NT2/D1 (cell line): ENCODE measurements around the gene TOPBP1.
"Not testable (repeated sequence)": the region's sequence is repeated elsewhere in the genome, so short reads cannot be mapped to it uniquely, and the experiment has no call there.

Source experiments
- DNase-seq: peaks from one replicate; pipeline ENCODE4 v3.0.0-alpha.2; 2011; ENCODE audit warnings: low read depth, low spot score
- H3K27me3 ChIP-seq: 2 replicates; pipeline ENCODE4 v1.6.0; 2011; ENCODE audit warnings: mild to moderate bottlenecking; ENCODE audit not compliant: insufficient read length, insufficient read depth
- H3K36me3 ChIP-seq: 2 replicates; pipeline ENCODE4 v1.6.1; 2011; ENCODE audit warnings: mild to moderate bottlenecking, low read length, mixed read lengths; ENCODE audit not compliant: insufficient read depth, insufficient read length
- H3K4me1 ChIP-seq: 2 replicates; pipeline ENCODE4 v1.5.1; 2011; ENCODE audit not compliant: insufficient read depth, insufficient read length
- H3K4me3 ChIP-seq: 2 replicates; pipeline ENCODE4 v1.5.1; 2011; ENCODE audit warnings: low read depth; ENCODE audit not compliant: insufficient read length
- H3K9ac ChIP-seq: 2 replicates; pipeline ENCODE4 v1.6.0; 2011; ENCODE audit warnings: low read depth; ENCODE audit not compliant: insufficient read length
- H3K9me3 ChIP-seq: 2 replicates; pipeline ENCODE4 v1.5.1; 2011; ENCODE audit warnings: mild to moderate bottlenecking, low read length; ENCODE audit not compliant: insufficient read depth
- SUZ12 ChIP-seq: IDR thresholded peaks from 2 replicates; pipeline ENCODE4 v1.6.1; 2011; ENCODE audit not compliant: insufficient read length, insufficient read depth; ENCODE audit errors: extremely low read depth
- YY1 ChIP-seq: IDR thresholded peaks from 2 replicates; pipeline ENCODE4 v1.6.1; 2011; ENCODE audit not compliant: insufficient read length, insufficient read depth
- ZNF274 ChIP-seq: IDR thresholded peaks from 2 replicates; pipeline ENCODE4 v1.6.1; 2011; ENCODE audit warnings: mild to moderate bottlenecking, low read depth, low read length

Gene TOPBP1

GRCh38 chr3:133563816-133564215 lies 97.9 kb downstream of the TOPBP1 start:
- no peaks in the 10 kb centered on the region for H3K4me1 ChIP-seq
- H3K9ac ChIP-seq, result no peak overlapping the region
- no peaks in the 10 kb centered on the region for H3K9me3 ChIP-seq
- H3K4me3 ChIP-seq, result no peak overlapping the region
- H3K27me3 ChIP-seq, result no peaks in the 10 kb centered on the region
- DNase-seq, result no peak
- no peaks in the 10 kb centered on the region for H3K36me3 ChIP-seq
- TF ChIP-seq SUZ12 (no peak), YY1 (no peak)

DNA sequence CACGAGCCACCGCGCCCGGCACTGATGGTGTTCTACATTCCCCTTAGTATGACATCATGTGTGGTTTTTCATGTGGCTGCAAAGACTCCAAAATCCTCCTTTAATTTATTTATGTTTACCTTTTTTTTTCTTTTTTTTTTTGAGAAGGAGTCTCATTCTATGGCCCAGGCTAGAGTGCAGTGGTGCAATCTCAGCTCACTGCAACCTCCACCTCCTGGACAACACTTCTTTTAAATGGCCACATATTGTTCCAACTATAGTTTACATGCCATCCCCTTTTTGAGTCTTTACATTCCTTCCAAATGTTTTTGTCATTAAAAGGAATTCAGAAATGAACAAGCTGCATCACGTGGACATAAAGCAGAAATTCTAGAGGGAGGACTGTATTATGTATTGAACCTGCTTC lies 98.6 kb downstream of the TOPBP1 start:
- DNase-seq, result no peak
- H3K4me3 ChIP-seq, result no peak overlapping the region
- H3K9ac ChIP-seq, result no peak overlapping the region
- H3K9me3 ChIP-seq, result no peaks in the 10 kb centered on the region
- no peaks in the 10 kb centered on the region for H3K27me3 ChIP-seq
- TF ChIP-seq ZNF274 (no peak), YY1 (no peak), SUZ12 (no peak)
- H3K36me3 ChIP-seq, result no peaks in the 10 kb centered on the region
- no peaks in the 10 kb centered on the region for H3K4me1 ChIP-seq

DNA sequence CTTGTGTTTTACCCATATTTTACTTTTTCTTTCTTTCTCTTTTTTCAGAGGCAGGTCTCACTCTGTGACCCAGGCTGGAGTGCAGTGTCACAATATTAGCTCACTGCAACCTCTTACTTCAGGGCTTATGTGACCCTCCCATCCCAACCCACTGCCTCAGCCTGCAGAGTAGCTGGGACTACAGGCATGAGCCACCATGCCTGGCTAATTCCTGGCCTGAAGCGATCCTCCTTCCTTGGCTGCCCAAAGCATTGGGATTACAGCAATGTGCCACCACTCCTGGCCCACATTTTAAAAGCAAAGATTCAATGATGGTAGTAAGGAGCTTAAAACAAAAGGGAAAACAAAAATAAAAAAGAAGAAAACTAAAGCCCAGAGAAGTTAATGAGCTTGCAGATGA lies 99.4 kb downstream of the TOPBP1 start:
- TF ChIP-seq SUZ12, result no peak
- no peak for TF ChIP-seq ZNF274
- TF ChIP-seq YY1, result no peak
- H3K36me3 ChIP-seq, result no peaks in the 10 kb centered on the region
- H3K9me3 ChIP-seq, result no peaks in the 10 kb centered on the region
- no peak overlapping the region for H3K9ac ChIP-seq
- DNase-seq, result no peak
- no peak overlapping the region for H3K4me3 ChIP-seq
- H3K4me1 ChIP-seq, result no peaks in the 10 kb centered on the region
- no peaks in the 10 kb centered on the region for H3K27me3 ChIP-seq

- Histone ChIP-seq H3K9me3 (no peaks in the 10 kb centered on the region), H3K36me3 (no peaks in the 10 kb centered on the region), H3K4me3 (no peak overlapping the region), H3K9ac (no peak overlapping the region), H3K27me3 (no peaks in the 10 kb centered on the region), H3K4me1 (no peaks in the 10 kb centered on the region)
- no peak for TF ChIP-seq SUZ12
- no peak for TF ChIP-seq YY1
- no peak for TF ChIP-seq ZNF274
- no peak for DNase-seq
Observed at GRCh38 chr3:133561679-133562078, 100.1 kb downstream of the TOPBP1 start.

- not testable (repeated sequence) for H3K4me3 ChIP-seq, H3K27me3 ChIP-seq, H3K9ac ChIP-seq, DNase-seq, H3K36me3 ChIP-seq, H3K4me1 ChIP-seq
- H3K9me3 ChIP-seq, result peaks cover 12% of the 10 kb centered on the region; the same call in 1 of the 2 replicates
Observed at GRCh38 chr3:133551589-133551988, 110.2 kb downstream of the TOPBP1 start.
